ENCODE results near the gene CENPQ. TPM values are rescaled to one million over a fixed set of nuclear protein-coding genes. Genes with fewer than 3 reads are reported as not detected.

CENPQ gene
- total and polyA plus RNA-seq, 2 of the 8 experiments (the other 6 are each of a cell fraction or from before 2014, with no cell fraction given), result 9.4 to 19.6 TPM

DNA sequence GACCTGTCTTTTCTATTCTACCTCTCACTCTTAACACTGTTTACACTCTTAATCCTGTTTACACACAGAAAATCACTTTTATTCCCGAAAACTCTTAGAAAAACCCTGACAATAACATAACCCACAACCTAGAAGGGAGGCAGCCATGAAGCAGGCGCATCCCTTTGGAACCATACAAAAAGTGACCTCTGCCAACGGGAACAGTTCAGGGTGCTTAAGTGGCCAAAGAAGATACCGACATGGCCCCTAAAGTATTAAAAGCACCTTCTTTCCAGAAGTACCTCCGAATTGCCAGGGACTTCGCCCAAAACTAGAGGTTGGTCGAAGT lies 607 bp upstream of the CENPQ start (continued):
- TF ChIP-seq SP4 (IDR thresholded peaks at IDR 0.05; ENCODE audit: low read length) (no peak), NANOG (IDR thresholded peaks at IDR 0.05; ENCODE audit: insufficient read depth, low read depth, low read length, poor library complexity, severe bottlenecking) (no peak), BCL11A (IDR thresholded peaks at IDR 0.05; ENCODE audit: low read depth in 2 of 2, low read length in 2 of 2) (no peak), POLR2A (IDR thresholded peaks at IDR 0.05; ENCODE audit: control extremely low read depth in 1 of 2, low read depth in 2 of 2, low read length in 2 of 2) (no peak), RAD21 (IDR thresholded peaks at IDR 0.05 in 1 of 2, conservative IDR thresholded peaks at IDR 0.05 in 1 of 2; ENCODE audit: low read depth in 2 of 2, low read length in 2 of 2) (no peak)

All from H1 (cell line).